ENCODE data around the gene MORN3.

DNA sequence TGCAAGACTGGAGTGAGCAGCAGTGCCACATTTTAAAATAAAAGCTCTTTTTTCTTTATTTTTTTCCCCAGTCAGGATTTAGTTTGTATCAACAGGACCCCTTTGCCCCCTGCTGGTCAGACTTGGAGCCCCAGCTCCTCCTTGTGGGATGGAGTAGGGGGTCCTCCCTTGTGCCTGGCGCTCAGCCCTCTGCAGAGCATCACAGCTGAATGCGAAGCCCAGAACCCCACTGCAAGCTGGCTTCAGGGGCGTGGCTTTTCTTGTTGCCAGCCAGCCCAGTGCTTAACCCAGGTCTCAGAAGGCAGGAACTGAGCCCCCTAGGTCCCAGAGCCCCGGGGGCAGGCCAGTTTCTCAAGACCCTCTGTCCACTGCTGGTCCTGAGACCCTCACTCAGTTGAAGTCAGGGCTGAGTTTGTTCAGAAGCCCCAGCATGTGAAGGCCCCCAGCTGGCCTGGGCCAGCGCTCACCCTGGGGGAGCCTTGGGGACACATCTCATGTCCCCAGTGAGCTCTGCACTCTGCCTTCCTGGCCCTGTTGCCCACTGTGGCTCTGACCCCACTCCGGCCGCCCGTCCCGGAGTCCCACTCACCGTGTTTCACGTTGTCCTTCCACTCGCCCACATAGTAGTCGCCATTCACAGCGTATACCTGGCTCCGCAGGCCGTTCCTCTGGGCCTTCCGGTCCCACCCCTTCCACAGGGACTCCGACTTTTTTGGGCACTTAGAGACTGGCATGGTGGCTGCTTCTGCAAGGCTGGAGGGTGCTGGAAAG lies 519 bp downstream of the MORN3 start:
- TF ChIP-seq, protein P1, sequence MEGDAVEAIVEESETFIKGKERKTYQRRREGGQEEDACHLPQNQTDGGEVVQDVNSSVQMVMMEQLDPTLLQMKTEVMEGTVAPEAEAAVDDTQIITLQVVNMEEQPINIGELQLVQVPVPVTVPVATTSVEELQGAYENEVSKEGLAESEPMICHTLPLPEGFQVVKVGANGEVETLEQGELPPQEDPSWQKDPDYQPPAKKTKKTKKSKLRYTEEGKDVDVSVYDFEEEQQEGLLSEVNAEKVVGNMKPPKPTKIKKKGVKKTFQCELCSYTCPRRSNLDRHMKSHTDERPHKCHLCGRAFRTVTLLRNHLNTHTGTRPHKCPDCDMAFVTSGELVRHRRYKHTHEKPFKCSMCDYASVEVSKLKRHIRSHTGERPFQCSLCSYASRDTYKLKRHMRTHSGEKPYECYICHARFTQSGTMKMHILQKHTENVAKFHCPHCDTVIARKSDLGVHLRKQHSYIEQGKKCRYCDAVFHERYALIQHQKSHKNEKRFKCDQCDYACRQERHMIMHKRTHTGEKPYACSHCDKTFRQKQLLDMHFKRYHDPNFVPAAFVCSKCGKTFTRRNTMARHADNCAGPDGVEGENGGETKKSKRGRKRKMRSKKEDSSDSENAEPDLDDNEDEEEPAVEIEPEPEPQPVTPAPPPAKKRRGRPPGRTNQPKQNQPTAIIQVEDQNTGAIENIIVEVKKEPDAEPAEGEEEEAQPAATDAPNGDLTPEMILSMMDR (IDR thresholded peaks at IDR 0.05; ENCODE audit: insufficient read depth, low read length) = peak; percentile 8
- TF ChIP-seq, protein P2, sequence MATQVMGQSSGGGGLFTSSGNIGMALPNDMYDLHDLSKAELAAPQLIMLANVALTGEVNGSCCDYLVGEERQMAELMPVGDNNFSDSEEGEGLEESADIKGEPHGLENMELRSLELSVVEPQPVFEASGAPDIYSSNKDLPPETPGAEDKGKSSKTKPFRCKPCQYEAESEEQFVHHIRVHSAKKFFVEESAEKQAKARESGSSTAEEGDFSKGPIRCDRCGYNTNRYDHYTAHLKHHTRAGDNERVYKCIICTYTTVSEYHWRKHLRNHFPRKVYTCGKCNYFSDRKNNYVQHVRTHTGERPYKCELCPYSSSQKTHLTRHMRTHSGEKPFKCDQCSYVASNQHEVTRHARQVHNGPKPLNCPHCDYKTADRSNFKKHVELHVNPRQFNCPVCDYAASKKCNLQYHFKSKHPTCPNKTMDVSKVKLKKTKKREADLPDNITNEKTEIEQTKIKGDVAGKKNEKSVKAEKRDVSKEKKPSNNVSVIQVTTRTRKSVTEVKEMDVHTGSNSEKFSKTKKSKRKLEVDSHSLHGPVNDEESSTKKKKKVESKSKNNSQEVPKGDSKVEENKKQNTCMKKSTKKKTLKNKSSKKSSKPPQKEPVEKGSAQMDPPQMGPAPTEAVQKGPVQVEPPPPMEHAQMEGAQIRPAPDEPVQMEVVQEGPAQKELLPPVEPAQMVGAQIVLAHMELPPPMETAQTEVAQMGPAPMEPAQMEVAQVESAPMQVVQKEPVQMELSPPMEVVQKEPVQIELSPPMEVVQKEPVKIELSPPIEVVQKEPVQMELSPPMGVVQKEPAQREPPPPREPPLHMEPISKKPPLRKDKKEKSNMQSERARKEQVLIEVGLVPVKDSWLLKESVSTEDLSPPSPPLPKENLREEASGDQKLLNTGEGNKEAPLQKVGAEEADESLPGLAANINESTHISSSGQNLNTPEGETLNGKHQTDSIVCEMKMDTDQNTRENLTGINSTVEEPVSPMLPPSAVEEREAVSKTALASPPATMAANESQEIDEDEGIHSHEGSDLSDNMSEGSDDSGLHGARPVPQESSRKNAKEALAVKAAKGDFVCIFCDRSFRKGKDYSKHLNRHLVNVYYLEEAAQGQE (IDR thresholded peaks at IDR 0.05; ENCODE audit: insufficient replicate concordance, low read depth) = no peak

Measured in HL-60 (cell line).